G401 (cell line): Measurements from ENCODE around the gene PCP4L1. TPM values are rescaled to one million over a fixed set of nuclear protein-coding genes. Genes with fewer than 3 reads are reported as not detected.
"Not testable (repeated sequence)": the region's sequence is repeated elsewhere in the genome, so short reads cannot be mapped to it uniquely, and the experiment has no call there.

Experiments used
- DNase-seq: peaks from one replicate; pipeline ENCODE4 v3.0.0-alpha.2; 2015; ENCODE audit warnings: low spot score
- in situ Hi-C: cut with HindIII; loops from 2 replicates; pipeline ENCODE4 v1.10.0; 2016; ENCODE audit warnings: low sequenced_read_pairs, mixed read lengths
- total RNA-seq: library from RNA; depleted of rRNA; stranded (reverse); fragments of >200 nt; shearing (Covaris generic); gene quantifications from 2 replicates; pipeline ENCODE4 v1.2.3, GENCODE V29; 2014; rRNA removed

Gene PCP4L1
- not detected in 2 replicates for total RNA-seq

DNA sequence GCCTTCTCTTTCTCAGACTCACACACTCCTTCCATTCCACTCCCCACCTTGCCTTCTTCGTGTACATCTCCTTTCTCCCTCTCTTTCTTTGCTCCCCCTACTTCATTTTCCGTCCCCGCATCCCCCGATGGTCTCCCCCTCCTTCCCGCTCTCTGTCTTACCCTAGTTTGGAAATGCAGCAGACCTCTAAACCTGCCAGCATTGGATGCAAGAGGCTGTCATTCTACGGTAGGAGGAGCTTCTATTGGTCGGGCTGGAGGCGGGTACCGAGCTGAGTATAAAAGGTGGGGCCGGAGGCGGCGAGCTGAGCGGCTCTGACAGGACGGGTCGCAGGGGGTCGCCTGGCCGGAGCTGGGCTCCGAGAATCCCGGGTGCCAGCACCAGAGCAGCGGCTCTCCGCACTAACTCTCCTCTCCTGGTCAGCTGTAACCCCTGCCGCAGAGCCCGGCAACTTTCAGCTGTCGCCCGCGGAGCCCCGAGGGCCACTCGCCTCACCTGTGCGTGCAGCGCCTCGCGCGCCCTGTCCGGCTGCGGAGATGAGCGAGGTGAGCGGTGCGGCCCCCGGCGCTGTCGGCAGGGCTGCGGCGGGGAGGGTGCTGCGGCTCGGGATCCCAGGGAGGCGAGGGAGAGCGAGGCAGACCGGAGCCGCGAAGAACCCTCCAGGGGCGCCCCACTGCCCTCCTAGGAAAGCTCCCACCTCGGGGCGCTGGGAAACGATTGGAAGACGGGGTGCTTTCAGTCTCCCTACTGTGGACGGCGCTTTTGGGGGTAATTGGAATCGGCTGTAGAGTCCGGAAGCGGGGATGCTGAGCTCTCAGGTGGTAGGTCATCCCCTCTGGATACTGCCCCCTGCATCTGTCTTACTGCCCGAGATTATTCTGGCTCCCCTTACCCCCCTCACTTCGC, at the start of gene PCP4L1:
Gene PCP4L1 (plus strand): TSS at position 307 of the 906 bp plus-strand sequence. CDS start 230 bp downstream, at position 537.
- peak; percentile 53 for DNase-seq
- in situ Hi-C loops: no loop called here

- peak; percentile 80 for DNase-seq
- in situ Hi-C loops: loop anchor here (25.0 kb wide), 1 partner anchor 177 kb away; no protein-coding TSS in a partner anchor
Measured at GRCh38 chr1:161209790-161210409, 48.6 kb upstream of the PCP4L1 start.

- in situ Hi-C loops: loop anchor here (25.0 kb wide), 1 partner anchor 173 kb away; no protein-coding TSS in a partner anchor
- DNase-seq: no peak
Measured at GRCh38 chr1:161214369-161214768, 44.2 kb upstream of the PCP4L1 start.

DNA sequence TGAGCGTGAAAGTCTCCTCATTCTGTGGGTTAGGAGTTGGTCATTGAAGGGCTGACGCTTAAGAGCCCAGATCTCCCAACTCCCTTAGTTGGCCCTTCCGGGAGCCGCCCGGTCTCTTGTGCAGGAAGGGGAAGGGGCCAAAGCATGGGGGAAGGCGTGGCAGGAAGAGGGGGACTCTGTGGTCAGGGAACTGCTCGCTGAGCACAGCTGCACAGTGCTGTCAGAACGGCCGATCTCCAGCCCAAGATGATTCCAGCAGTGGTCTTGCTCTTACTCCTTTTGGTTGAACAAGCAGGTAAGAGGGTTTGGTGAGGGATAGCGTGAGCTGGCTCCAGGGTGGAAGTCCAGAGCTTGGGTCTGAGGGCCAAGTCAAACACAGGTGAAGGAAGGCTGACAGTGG, 43.5 kb upstream of the PCP4L1 start, which contains the start of gene FCER1G:
Gene FCER1G (plus strand): TSS at position 220 of the 400 bp plus-strand sequence. CDS start 27 bp downstream, at position 247.
- no peak for DNase-seq
- in situ Hi-C loops: loop anchor here (25.0 kb wide), 1 partner anchor 172 kb away; no protein-coding TSS in a partner anchor

DNA sequence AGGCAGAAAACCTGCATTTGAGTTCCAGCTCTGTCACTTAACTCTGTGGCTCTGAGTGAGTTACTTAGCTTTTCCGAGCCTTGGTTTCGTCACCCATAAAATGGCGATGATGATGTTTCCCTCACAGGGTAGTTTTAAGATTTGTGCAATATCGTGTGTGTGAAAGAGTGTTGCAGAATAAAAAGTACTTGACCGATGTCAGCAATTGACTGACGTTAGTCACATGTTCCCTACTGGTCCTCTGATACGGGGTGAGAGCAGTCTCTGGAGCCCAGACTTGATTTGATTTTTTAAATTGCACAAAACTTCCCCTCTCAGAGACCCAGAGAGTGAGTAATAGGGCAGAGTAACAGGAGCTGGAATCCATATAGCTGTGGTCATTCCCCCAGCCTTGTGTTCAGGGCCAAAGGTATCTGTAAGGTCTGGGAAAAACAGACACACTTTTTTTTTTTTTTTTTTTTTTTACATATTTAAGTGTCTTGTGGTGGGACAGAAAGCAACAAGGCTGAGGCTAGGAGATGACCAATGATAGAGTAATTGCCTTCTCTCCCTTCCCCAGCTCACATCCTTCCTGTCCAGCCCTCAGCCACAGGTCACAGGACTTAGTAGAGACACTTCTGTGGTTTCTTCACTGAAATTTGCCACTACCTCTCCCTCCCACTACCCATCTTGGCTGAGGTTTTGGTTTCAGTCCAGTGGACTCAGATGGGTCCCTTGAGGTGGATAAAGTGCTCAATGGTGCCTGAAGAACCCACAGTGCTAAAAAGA, 41.4 kb upstream of the PCP4L1 start:
- in situ Hi-C loops: loop anchor here (25.0 kb wide), 1 partner anchor 170 kb away; no protein-coding TSS in a partner anchor
- DNase-seq: no peak

DNA sequence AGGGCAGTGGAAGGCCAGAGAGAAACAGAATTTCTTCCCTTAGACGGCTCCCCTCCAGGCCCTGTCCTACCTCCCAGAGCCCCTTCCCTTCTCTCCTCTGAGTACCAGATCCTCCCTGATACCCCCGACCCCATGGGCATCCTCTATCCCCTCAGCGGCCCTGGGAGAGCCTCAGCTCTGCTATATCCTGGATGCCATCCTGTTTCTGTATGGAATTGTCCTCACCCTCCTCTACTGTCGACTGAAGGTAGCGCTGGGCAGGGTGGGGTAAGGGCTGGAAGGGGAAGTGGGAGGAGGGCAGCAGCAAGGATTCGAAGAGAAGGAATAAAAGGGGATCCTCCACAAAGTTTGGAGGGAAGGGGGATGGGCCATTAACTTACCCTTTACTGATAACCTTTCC, 40.7 kb upstream of the PCP4L1 start:
- in situ Hi-C loops: loop anchor here (25.0 kb wide), 1 partner anchor 169 kb away; no protein-coding TSS in a partner anchor
- no peak for DNase-seq

DNA sequence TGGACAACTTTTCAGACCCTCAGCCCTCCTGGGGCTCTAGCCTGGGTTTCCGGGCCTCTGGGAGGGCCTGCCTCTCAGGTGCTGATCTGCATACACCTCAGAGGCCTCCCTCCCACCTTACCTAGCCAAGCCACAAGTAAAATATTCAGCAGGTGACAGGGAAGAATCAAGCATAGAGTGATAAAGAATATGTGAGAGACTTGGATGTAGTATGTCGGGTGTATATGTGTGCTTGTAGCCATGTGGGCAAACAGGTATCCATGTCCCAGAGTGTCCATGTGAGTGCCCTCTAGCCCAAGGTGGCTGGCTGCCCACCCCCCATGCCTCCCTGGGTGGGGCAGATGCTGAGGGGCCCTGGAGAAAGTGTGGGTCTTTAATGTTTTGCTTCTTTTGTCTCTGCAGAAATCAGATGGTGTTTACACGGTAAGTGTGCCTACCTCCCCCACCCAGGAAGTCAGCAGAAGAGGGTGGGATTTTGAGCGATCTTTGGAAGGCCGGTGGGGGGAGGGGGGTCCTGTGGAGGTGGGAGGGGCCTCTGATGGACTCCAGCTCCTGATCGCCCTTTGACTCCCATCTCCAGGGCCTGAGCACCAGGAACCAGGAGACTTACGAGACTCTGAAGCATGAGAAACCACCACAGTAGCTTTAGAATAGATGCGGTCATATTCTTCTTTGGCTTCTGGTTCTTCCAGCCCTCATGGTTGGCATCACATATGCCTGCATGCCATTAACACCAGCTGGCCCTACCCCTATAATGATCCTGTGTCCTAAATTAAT, 40.1 kb upstream of the PCP4L1 start:
- DNase-seq: no peak
- in situ Hi-C loops: loop anchor here (25.0 kb wide), 1 partner anchor 169 kb away; no protein-coding TSS in a partner anchor

DNA sequence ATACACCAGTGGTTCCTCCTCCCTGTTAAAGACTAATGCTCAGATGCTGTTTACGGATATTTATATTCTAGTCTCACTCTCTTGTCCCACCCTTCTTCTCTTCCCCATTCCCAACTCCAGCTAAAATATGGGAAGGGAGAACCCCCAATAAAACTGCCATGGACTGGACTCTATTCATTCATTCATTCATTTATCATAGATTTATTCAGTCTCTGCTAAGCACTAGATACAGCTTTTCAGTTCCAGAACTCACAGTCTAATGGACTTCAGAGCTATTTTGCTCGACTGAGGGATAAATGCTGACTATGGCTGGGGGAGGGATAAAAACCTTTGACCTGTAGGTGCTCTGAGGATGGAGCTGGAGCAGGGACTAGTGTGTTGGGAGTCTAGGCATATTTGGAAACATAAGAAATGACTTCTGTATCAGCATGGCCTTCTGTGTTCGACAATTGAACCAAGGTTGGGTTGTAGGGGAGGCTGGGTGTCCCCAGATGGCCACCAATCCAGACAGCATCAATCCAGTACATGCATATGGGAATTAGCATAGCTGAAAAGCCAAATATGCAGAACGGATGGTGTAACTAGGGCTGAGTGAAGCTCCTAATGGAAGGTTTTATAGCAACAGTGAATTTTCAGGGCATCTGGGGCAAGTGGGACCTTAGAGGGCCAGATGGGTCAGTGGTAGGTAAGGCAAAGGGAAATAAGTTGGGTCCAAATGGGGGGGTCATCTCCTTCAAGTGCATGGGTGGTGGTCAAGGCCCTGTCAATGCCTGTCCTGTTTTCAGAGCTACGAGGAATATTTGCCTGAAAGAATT, 39.3 kb upstream of the PCP4L1 start:
- in situ Hi-C loops: loop anchor here (25.0 kb wide), 1 partner anchor 168 kb away; no protein-coding TSS in a partner anchor
- no peak for DNase-seq

- no peak for DNase-seq
- in situ Hi-C loops: loop anchor here (25.0 kb wide), 1 partner anchor 167 kb away; no protein-coding TSS in a partner anchor
Measured at GRCh38 chr1:161220002-161220401, 38.5 kb upstream of the PCP4L1 start.

DNA sequence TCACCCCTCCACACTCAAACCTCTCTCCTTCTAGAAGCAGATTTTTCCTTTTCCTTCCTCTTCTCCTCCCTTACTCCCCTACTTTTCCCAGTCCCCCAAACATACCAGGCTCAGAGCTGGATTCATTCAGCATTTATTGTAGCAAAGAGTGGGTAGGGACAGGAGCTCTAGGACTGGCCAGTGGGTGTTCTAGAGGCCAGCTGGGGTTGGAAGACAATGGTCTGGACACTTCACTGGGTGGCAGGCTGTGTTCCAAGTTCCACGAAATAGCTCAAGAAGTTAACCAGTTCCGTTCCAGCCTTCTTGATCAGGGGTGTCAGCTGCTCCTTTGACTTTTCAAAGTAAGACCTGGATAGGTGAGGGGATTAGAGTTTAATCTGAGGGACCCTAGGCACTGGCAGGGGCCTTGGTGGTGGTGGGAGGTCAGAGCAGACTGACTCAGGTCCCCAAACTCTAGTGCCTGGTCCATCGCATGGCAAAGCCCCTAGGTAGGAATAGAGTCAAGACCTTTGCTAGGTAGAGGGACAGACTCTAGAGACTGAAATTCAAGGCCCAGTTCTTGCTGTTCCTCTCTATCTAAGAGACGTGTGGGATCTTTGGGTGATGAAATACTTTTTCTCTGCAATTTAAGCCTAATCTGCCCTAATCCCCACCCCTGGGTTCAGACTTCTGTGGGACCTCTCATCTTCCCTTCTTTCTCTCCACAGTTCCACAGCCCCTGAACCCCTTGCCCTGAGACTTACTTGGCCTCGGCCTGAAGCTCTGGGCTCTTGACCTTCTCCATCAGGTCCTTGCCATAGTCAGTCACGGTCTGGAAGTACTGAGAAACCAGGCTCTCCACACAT, 36.1 kb upstream of the PCP4L1 start:
- in situ Hi-C loops: loop anchor here (25.0 kb wide), 1 partner anchor 165 kb away; no protein-coding TSS in a partner anchor
- DNase-seq: no peak

DNA sequence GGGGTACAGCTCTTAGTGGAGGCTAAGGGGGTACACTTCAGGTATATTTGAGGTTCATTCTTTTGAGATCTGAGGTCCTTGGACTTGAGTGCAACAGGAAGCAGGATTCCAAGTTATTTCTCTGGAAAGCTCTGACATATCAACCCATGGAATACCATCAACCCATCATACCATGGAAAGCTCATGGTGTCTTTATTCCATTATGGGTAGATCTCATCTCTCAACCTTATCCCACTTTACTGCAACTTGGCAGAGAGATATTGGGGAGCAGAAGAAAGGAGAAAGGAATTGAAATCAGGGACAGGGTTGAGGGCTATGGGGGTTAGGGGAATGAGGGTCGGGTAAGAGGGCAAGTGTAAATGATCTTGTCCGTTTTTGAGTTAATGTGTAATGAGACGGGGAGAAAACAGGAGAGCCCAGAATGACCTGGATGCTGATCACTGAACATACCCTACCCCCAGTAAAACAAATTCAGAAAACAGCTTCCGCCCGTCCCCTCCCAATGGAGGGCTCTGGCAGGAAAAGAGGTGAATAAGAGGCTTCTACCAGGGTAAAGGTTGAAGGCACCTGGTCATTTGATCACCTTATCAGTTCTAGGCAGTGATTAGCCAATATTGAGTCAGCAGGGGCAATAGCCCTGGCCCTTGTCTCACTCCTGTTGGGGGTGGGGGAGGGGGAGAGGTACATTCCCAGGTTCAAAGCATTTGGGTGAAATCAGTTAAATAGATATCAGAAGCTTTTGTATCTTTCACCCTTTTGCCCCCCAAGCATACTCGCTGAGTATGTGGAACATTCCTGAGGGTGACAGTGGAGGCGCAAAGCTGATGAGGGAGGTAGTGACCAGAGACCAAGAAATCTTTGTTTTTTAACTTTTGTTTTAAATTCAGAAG, 34.5 kb upstream of the PCP4L1 start:
- no peak for DNase-seq
- in situ Hi-C loops: loop anchor here (25.0 kb wide), 1 partner anchor 163 kb away; no protein-coding TSS in a partner anchor

DNA sequence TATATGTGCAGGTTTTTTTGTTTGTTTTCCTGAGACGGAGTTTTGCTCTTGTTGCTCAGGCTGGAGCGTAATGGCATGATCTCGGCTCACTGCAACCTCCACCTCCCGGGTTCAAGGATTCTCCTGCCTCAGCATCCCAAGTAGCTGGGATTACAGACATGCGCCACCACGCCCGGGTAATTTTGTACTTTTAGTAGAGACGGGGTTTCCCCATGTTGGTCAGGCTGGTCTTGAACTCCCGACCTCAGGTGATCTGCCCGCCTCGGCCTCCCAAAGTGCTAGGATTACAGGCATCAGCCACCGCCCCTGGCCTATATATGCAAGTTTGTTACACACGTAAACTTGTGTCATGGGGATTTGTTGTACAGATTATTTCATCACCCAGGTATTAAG, 33.9 kb upstream of the PCP4L1 start:
- in situ Hi-C loops: loop anchor here (25.0 kb wide), 1 partner anchor 163 kb away; no protein-coding TSS in a partner anchor
- not testable (repeated sequence) for DNase-seq

GRCh38 chr1:161225178-161225533, 33.4 kb upstream of the PCP4L1 start:
- in situ Hi-C loops: no loop called here
- no peak for DNase-seq

- in situ Hi-C loops: no loop called here
Measured at GRCh38 chr1:161225534-161226319, 32.8 kb upstream of the PCP4L1 start, which contains the start of gene TOMM40L. TSS of gene TOMM40L (plus strand) at chr1:161226060. CDS start at chr1:161226490, 430 bp downstream.

DNA sequence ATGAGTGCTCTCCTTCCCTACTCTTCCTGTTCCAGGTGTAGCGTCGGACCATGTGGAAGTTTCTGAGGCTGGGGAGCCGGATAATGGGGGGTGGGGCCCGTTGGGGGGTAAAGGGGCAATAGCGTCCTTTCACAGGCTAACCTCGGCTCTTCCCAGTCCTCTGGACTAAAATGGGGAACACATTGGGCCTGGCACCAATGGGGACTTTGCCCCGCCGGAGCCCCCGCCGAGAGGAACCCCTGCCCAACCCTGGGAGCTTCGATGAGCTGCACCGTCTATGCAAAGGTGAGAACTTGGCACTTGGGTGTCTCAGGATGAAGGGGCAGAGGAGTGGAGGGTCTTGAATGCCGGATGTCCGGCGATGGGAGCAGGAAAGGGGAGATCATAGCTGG, 32.2 kb upstream of the PCP4L1 start:
- in situ Hi-C loops: no loop called here
- DNase-seq: peak; percentile 21

More at GRCh38 chr1:161225534-161226319, 32.8 kb upstream of the PCP4L1 start, which contains the start of gene TOMM40L:
- peak; percentile 99 for DNase-seq
